ENCODE results near the gene ADAMTS16.

DNA sequence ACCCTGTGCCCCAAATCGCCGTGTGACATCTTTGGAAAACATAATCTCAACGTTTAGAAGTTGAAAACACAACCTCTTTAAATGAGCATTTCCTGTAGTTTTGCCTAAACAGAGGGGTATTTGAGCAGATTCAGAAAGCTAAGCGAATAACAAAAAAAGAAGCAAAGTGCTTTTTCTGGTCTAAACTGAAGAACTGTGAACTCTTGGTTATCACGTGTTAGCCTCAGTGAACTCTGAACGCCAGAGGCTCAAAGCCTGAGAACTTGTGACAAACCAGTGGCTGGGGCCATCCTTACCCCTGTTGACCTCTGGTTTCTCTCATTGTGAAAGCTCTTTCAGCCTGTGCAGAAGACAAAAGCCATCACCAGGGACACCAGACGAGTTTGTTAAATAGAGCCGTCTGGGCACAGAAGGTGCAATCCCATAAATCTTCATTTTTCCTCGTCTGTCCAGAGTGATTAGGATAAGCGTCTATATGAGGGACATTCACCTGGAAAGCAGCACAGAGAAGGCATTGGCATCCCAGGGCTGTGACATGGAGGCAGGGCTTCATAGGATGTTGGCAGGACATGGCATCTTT, 220.9 kb downstream of the ADAMTS16 start:
- TF ChIP-seq CTCF (IDR thresholded peaks at IDR 0.05; ENCODE audit: poor library complexity): no peak
- TF ChIP-seq EZH2phosphoT487 (IDR thresholded peaks at IDR 0.05; ENCODE audit: low read depth, severe bottlenecking, unreplicated experiment): no peak
- TF ChIP-seq EZH2 (IDR thresholded peaks at IDR 0.05; ENCODE audit: borderline replicate concordance): no peak

All from hepatocyte (in vitro differentiated cells).